Subcutaneous abdominal adipose tissue (tissue), 5 donors: Measurements from ENCODE around the gene RBM19.

Experiments used
- H3K27ac ChIP-seq: one replicate; pipeline ENCODE4 v1.7.0; 2013; ENCODE audit warnings: low read depth, mild to moderate bottlenecking, inconsistent platforms, low read length, moderate library complexity
- H3K27me3 ChIP-seq, 5 donors: one replicate each; pipeline ENCODE4 v1.7.0; 2013; ENCODE audit warnings: low read length in 5 of 5, inconsistent platforms in 1 of 5; ENCODE audit not compliant: control insufficient read depth in 5 of 5, insufficient read depth in 4 of 5
- H3K36me3 ChIP-seq, 5 donors: one replicate each; pipeline ENCODE4 v1.7.0; 2013; ENCODE audit warnings: low read length in 5 of 5; ENCODE audit not compliant: control insufficient read depth in 5 of 5, insufficient read depth in 5 of 5
- H3K4me1 ChIP-seq, 5 donors: one replicate each; pipeline ENCODE4 v1.7.0; 2013; ENCODE audit warnings: low read length in 5 of 5, mild to moderate bottlenecking in 3 of 5, moderate library complexity in 1 of 5; ENCODE audit not compliant: control insufficient read depth in 5 of 5, insufficient read depth in 5 of 5
- H3K4me3 ChIP-seq, 5 donors: one replicate each; pipeline ENCODE4 v1.7.0; 2013; ENCODE audit warnings: low read length in 5 of 5, low read depth in 1 of 5
- H3K9ac ChIP-seq, 5 donors: one replicate each; pipeline ENCODE4 v1.7.0; 2013; ENCODE audit warnings: low read length in 5 of 5, mild to moderate bottlenecking in 4 of 5, moderate library complexity in 3 of 5
- H3K9me3 ChIP-seq, 5 donors: one replicate each; pipeline ENCODE4 v1.7.0; 2013; ENCODE audit warnings: low read length in 5 of 5; ENCODE audit not compliant: control insufficient read depth in 5 of 5
- donor health status: healthy.
- donor health status: healthy.
- donor health status: healthy.
- donor health status: healthy.
- donor health status: healthy.

Gene RBM19

DNA sequence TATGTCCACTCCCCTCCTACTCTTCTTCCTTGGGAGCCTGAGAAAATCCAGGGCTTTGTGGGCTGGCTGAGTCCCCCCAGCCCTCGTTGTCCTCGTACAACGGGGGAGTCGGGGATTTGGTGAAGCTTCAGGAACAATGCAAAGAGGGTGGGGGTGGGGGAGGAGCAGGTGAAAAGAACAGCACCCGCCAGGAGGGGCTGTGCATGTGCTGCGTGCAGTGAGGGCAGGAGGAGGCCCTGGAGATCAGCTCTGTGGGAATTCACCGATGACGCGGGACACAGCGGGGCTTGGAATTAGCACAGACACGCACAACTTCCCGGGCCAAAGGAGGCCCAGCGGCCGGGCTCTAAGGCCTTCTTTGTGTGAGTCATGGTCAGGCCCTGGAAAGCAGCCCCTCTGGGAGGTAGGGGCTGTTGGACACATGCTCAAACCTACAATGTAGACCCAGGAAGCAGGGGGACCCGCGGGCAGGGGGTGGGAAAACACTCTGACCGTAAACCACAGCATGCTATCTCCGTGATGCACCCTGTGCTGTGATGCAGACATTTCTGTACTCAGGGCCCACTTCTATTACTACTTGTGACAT lies 32.8 kb downstream of the RBM19 start:
- H3K9me3 ChIP-seq: no peaks in the 10 kb centered on the region
- peak overlapping the region in 1 of 5 donors; percentile 14 for H3K9ac ChIP-seq
- no peak overlapping the region for H3K4me3 ChIP-seq
- peak overlapping the region; percentile 51 for H3K27ac ChIP-seq
- peaks cover 4 to 37% (median 36%) of the 10 kb centered on the region in 5 donors for H3K4me1 ChIP-seq
- H3K27me3 ChIP-seq: no peaks in the 10 kb centered on the region
- peaks cover 1 to 64% (median 44%) of the 10 kb centered on the region in 5 donors for H3K36me3 ChIP-seq

- no peak overlapping the region for H3K4me3 ChIP-seq
- peaks cover 4 to 37% (median 36%) of the 10 kb centered on the region in 5 donors for H3K4me1 ChIP-seq
- peak overlapping the region in 1 of 5 donors; percentile 14 for H3K9ac ChIP-seq
- peak overlapping the region; percentile 51 for H3K27ac ChIP-seq
- peaks cover 0 to 58% (median 38%) of the 10 kb centered on the region in 5 donors for H3K36me3 ChIP-seq
- H3K9me3 ChIP-seq: no peaks in the 10 kb centered on the region
- H3K27me3 ChIP-seq: no peaks in the 10 kb centered on the region
Measured at GRCh38 chr12:113932381-113933196, 33.5 kb downstream of the RBM19 start.

- peaks cover 0 to 54% (median 31%) of the 10 kb centered on the region in 5 donors for H3K36me3 ChIP-seq
- H3K4me1 ChIP-seq: peaks cover 4 to 37% (median 36%) of the 10 kb centered on the region in 5 donors
- no peak overlapping the region for H3K9ac ChIP-seq
- no peak overlapping the region for H3K27ac ChIP-seq
- no peaks in the 10 kb centered on the region for H3K9me3 ChIP-seq
- H3K27me3 ChIP-seq: no peaks in the 10 kb centered on the region
- H3K4me3 ChIP-seq: no peak overlapping the region
Measured at GRCh38 chr12:113931517-113931916, 34.6 kb downstream of the RBM19 start.

GRCh38 chr12:113930249-113930648 lies 35.9 kb downstream of the RBM19 start:
- H3K9ac ChIP-seq: peak overlapping the region in 1 of 5 donors; percentile 7
- H3K4me3 ChIP-seq: no peak overlapping the region
- peaks cover 4 to 37% (median 36%) of the 10 kb centered on the region in 5 donors for H3K4me1 ChIP-seq
- H3K27me3 ChIP-seq: no peaks in the 10 kb centered on the region
- H3K27ac ChIP-seq: no peak overlapping the region
- H3K36me3 ChIP-seq: peaks cover 0 to 59% (median 36%) of the 10 kb centered on the region in 5 donors
- no peaks in the 10 kb centered on the region for H3K9me3 ChIP-seq

DNA sequence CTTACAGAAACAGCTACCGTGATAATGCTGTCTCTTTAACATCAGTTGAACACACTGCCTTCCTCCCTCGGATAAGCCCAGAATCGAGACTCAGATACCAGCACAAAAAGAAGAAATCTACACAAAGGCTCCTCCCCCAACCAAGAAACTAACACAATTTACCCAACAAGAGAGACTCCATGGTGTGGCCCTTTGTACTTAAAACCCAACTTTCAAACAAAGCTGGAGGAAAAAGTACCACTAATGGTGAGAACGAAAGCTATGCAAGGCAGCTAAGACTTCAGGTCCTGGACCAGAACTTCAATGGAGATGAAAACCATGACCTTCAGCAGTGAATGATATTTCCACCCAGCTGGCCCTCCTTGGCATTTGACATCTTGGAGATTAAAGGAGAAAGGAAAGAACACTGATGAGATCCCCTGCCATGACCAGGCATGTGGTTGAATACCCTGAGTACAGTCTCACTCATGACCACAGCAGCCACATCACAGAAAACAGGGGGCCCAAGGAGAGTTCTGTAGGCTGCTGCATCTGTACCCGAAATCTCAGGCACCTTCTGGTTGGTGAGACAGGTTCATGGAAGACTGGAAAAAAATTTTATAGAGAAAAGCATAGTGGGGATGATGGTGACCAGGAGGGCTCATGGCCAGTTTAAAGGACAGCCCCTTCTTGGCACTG lies 36.7 kb downstream of the RBM19 start:
- H3K9ac ChIP-seq: no peak overlapping the region
- no peak overlapping the region for H3K27ac ChIP-seq
- no peaks in the 10 kb centered on the region for H3K27me3 ChIP-seq
- peaks cover 4 to 37% (median 36%) of the 10 kb centered on the region in 5 donors for H3K4me1 ChIP-seq
- no peak overlapping the region for H3K4me3 ChIP-seq
- no peaks in the 10 kb centered on the region for H3K9me3 ChIP-seq
- H3K36me3 ChIP-seq: peaks cover 0 to 59% (median 37%) of the 10 kb centered on the region in 5 donors

- peaks cover 0 to 68% (median 54%) of the 10 kb centered on the region in 5 donors for H3K36me3 ChIP-seq
- H3K27me3 ChIP-seq: no peaks in the 10 kb centered on the region
- H3K27ac ChIP-seq: no peak overlapping the region
- no peaks in the 10 kb centered on the region for H3K9me3 ChIP-seq
- H3K4me3 ChIP-seq: no peak overlapping the region
- H3K4me1 ChIP-seq: peaks cover under 1 to 20% (median 18%) of the 10 kb centered on the region in 5 donors
- H3K9ac ChIP-seq: no peak overlapping the region
Measured at GRCh38 chr12:113926788-113927187, 39.3 kb downstream of the RBM19 start.

DNA sequence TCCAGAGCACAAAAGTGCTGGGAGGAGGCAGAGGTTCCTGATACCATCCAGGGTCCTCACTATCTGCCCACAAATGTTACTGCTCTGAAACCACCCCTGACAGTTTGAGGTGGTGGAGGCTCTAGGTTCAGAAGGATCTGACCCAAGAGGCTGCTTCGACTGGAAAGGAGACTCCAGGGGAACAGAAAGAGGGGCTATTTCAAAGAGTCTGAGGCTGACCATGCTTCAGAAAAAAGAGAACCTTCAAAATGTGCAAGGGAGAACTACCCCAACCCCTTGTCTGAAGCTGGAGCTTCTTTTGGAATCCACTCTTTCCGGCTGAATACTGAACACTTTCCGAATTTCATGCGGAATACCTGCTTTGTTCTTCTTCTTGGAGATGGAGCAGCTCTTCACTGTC lies 41.8 kb downstream of the RBM19 start:
- no peak overlapping the region for H3K4me3 ChIP-seq
- no peak overlapping the region for H3K27ac ChIP-seq
- H3K27me3 ChIP-seq: no peaks in the 10 kb centered on the region
- peaks cover 0 to 3% (median 0%) of the 10 kb centered on the region in 5 donors for H3K4me1 ChIP-seq
- H3K9me3 ChIP-seq: no peaks in the 10 kb centered on the region
- H3K36me3 ChIP-seq: peaks cover 0 to 85% (median 62%) of the 10 kb centered on the region in 5 donors
- H3K9ac ChIP-seq: no peak overlapping the region

DNA sequence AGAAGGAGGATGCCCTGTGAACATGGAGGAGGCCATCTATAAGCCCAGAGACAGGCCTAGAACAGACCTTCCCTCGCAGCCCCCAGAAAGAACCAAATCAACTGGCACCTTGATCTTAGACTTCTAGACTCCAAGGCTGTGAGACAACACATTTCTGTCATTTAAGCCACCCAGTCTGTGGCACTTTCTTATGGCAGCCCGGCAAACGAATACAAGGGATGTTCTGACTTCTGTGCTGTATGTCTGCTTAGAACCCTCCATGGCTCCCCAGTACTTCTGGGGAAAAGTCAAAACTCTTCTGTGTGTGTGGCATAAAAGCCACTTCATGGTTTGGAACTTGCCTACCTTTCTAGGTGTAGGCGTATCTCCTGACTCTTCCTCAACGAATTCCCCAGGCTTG lies 42.9 kb downstream of the RBM19 start:
- Histone ChIP-seq H3K27ac (no peak overlapping the region), H3K9me3 (no peaks in the 10 kb centered on the region), H3K4me1 (no peaks in the 10 kb centered on the region), H3K4me3 (no peak overlapping the region), H3K36me3 (peaks cover 0 to 83% (median 68%) of the 10 kb centered on the region in 5 donors), H3K27me3 (no peaks in the 10 kb centered on the region), H3K9ac (no peak overlapping the region)

DNA sequence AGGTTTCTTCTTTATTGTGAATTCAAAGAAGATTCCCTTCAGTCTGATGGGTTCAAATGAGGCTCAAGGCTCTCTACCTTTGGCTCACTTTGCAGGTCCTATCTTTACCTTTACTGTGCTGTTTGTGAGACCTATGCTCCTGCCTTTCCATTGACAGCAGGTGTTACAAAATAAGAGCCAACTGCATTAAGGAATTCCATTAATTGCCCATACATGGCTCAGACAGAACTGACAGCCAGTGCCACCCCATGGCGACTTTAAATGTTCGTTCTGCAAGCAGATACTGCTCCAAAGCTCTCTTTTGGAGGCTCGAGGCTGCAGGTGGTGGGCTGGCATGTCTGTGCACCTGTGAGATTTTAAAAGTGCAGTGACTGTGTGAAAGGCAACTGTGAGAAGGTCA lies 44.7 kb downstream of the RBM19 start:
- H3K36me3 ChIP-seq: peaks cover 0 to 92% (median 79%) of the 10 kb centered on the region in 5 donors
- H3K4me3 ChIP-seq: no peak overlapping the region
- H3K9ac ChIP-seq: no peak overlapping the region
- H3K9me3 ChIP-seq: no peaks in the 10 kb centered on the region
- H3K27ac ChIP-seq: no peak overlapping the region
- H3K27me3 ChIP-seq: no peaks in the 10 kb centered on the region
- H3K4me1 ChIP-seq: no peaks in the 10 kb centered on the region

DNA sequence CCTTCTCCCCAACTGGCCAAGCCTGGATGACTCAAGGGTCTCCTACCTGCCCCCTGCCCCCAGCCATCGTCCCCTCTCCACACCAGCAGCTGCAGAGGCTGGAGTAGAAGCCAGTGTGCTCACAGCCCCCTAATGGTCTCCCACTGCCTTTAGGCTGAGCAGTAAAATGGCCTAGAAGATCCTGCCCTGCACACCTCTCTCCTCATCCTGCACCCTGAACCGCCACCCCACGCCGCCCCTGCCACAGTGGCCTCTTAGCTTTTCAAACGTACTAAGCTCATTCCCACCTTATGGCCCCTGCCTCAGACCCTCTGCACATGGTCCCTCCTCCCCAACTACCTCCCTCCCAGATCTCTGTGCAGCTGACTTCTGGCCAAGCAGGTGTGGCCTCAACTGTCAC lies 46.3 kb downstream of the RBM19 start:
- no peaks in the 10 kb centered on the region for H3K9me3 ChIP-seq
- no peaks in the 10 kb centered on the region for H3K27me3 ChIP-seq
- H3K4me3 ChIP-seq: no peak overlapping the region
- H3K4me1 ChIP-seq: no peaks in the 10 kb centered on the region
- peaks cover 0 to 91% (median 76%) of the 10 kb centered on the region in 5 donors for H3K36me3 ChIP-seq
- no peak overlapping the region for H3K27ac ChIP-seq
- H3K9ac ChIP-seq: no peak overlapping the region
